ENCODE data around the gene RTEL1.

GRCh38 chr20:63689046-63690002 lies 31.2 kb downstream of the RTEL1 start:
- TF ChIP-seq CTCF (conservative IDR thresholded peaks at IDR 0.05 in 1 of 2, IDR thresholded peaks at IDR 0.05 in 1 of 2; ENCODE audit: low read depth in 1 of 2, low read length in 2 of 2) (no peak), EZH2 (IDR thresholded peaks at IDR 0.05; ENCODE audit: low read length, missing control alignments) (no peak)

Data from fibroblast of lung (primary cell).